GM10266 (cell line): Measurements from ENCODE around the gene GLTPD2.

Experiments
- DNase-seq: peaks from one replicate; pipeline ENCODE4 v3.0.0; 2012; ENCODE audit errors: extremely low spot score
- TF ChIP-seq, protein P1 (sequence below): IDR thresholded peaks from 2 replicates; pipeline ENCODE4 v1.5.1; 2012; ENCODE audit warnings: mild to moderate bottlenecking, low read depth; ENCODE audit not compliant: control insufficient read depth, insufficient read depth; ENCODE audit errors: missing control alignments

The GLTPD2 gene

DNA sequence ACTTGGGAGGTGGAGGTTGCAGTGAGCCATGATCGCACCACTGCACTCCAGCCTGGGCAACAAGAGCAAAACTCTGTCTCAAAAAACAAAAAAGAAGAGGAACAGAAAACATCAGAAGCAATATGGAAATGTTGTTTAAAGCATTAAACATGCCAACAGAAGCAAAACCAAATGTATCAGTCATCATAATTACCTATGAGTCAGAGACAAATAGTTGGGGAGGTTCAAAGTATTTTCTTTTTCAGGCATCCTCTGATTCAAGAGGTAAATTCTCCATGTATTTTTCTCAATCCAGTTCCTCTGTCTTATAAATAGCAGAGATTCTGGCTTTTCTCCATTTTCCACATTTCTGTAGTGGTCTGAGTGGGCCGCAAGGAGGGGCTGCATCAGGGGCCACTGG lies 19.1 kb upstream of the GLTPD2 start:
- DNase-seq, result no peak
- TF ChIP-seq, protein P1, sequence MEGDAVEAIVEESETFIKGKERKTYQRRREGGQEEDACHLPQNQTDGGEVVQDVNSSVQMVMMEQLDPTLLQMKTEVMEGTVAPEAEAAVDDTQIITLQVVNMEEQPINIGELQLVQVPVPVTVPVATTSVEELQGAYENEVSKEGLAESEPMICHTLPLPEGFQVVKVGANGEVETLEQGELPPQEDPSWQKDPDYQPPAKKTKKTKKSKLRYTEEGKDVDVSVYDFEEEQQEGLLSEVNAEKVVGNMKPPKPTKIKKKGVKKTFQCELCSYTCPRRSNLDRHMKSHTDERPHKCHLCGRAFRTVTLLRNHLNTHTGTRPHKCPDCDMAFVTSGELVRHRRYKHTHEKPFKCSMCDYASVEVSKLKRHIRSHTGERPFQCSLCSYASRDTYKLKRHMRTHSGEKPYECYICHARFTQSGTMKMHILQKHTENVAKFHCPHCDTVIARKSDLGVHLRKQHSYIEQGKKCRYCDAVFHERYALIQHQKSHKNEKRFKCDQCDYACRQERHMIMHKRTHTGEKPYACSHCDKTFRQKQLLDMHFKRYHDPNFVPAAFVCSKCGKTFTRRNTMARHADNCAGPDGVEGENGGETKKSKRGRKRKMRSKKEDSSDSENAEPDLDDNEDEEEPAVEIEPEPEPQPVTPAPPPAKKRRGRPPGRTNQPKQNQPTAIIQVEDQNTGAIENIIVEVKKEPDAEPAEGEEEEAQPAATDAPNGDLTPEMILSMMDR, result no peak

DNA sequence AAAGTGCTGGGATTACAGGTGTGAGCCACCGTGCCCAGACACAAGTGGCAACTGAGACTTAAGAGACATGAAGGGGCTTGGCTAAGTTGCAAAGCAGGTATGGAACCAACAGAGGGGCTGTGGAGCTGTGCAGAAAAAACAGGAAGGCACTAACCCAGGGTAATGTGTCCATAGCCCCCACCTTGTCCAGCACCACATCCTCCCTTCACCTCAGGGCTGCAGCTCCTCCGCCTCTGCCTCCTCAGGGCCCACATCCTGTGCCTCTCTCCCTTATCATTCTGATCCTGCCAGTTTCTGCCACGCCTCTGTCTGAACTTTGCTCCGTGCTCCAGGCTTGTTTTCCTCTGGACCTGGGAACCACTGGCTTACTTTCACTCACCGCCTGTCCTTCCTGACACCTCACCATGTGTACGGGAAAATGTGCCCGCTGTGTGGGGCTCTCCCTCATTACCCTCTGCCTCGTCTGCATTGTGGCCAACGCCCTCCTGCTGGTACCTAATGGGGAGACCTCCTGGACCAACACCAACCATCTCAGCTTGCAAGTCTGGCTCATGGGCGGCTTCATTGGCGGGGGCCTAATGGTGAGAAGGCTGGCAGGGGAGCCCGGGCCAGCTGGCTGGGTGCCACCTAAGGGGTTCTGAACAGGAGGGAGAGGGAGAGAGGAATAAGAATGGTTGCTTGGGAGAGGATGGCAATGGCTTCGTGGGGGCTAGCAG lies 17.1 kb upstream of the GLTPD2 start, which contains the start of gene TM4SF5:
Gene TM4SF5, plus strand, starts transcription at position 368 of the 716 bp plus-strand sequence. Its CDS starts 37 bp downstream, at position 405.
- no peak for DNase-seq
- TF ChIP-seq, protein P1, result no peak

DNA sequence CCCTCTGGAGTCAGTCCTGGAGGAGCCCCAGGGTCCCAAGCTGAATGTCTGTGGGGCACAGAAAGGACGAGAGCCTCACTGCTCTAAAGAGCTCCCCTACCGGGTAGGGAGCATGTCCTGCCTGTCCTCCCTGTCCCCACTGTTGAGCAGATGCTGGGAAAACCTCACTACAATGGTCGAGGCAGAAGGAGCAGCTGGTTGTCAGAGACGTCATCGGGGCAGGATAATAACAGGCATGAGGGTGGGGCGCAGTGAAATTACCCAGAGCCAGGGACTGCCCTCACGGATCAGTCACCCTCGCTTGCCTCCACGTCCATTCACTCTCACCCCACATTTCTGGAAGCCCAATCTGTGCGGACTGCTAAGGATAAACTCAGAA lies 16.5 kb upstream of the GLTPD2 start:
- TF ChIP-seq, protein P1, result no peak
- no peak for DNase-seq

GRCh38 chr17:4777969-4778760 lies 10.6 kb upstream of the GLTPD2 start:
- no peak for DNase-seq
- TF ChIP-seq, protein P1, result no peak

DNA sequence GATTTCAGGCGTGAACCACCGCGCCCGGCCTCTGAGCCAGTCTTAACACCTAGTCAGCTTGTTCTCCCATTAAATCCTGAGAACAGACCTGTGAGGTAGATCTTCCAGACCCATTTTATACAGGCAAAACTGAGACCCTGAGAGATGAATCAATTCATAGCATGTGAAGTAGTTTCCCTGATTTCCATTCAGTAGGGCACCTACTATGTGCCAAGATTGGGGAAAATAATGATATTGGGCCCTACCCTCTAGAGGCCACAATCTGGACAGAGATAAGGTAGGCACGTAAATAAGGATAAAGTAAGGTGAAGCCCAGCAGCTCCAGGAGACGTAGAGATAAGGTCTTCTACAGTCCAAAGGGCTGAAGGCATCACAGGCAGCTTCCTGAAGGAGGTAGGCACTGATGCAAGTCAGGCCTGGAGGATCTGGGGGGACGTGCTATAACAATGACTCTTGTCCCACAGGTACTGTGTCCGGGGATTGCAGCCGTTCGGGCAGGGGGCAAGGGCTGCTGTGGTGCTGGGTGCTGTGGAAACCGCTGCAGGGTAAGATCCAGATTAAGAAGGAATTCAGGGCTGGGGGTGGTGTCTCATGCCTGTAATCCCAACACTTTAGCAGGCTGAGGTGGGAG lies 8.3 kb upstream of the GLTPD2 start:
- TF ChIP-seq, protein P1, result no peak
- no peak for DNase-seq

DNA sequence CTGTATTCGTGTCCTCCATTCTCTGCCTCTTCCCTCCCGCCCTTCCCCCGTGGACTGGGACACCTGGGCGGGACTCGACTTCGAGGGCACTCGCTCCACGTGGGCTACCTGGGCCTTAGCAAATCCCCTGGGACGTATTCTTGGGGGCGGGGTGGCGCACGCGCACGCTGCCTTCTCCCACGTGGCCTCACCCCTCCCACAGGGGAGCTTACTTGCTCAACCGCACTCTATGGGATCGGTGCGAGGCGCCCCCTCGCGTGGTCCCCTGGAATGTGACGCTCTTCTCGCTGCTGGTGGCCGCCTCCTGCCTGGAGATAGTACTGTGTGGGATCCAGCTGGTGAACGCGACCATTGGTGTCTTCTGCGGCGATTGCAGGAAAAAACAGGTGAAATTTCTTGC lies 6.1 kb upstream of the GLTPD2 start:
- no peak for DNase-seq

More for the DNA sequence above, 6.1 kb upstream of the GLTPD2 start:
- TF ChIP-seq, protein P1, result peak; percentile 13
